ENCODE results near the gene LMBR1.

Gene LMBR1

GRCh38 chr7:156635529-156636385, 257.2 kb downstream of the LMBR1 start:
- no peak overlapping the region for H3K4me2 ChIP-seq (ENCODE audit: insufficient read depth, low read length)
- H2AFZ ChIP-seq (ENCODE audit: low read depth, low read length), result no peak overlapping the region
- ATAC-seq (ENCODE audit: insufficient read depth, low read depth) (no peak), DNase-seq (no peak)
- no peaks in the 10 kb centered on the region for H3K79me2 ChIP-seq (ENCODE audit: insufficient read depth, low read length)
- no peaks in the 10 kb centered on the region for H3K36me3 ChIP-seq (ENCODE audit: insufficient read depth, low read length)
- no peaks in the 10 kb centered on the region for H3K4me1 ChIP-seq (ENCODE audit: insufficient read depth, low read length)
- H4K20me1 ChIP-seq (ENCODE audit: insufficient read depth, low read length), result no peaks in the 10 kb centered on the region
- H3K27me3 ChIP-seq (ENCODE audit: insufficient read depth, low read length, poor library complexity), result peaks cover 5% of the 10 kb centered on the region
- H3K27ac ChIP-seq (ENCODE audit: low read length), result no peak overlapping the region
- TF ChIP-seq, protein P1, sequence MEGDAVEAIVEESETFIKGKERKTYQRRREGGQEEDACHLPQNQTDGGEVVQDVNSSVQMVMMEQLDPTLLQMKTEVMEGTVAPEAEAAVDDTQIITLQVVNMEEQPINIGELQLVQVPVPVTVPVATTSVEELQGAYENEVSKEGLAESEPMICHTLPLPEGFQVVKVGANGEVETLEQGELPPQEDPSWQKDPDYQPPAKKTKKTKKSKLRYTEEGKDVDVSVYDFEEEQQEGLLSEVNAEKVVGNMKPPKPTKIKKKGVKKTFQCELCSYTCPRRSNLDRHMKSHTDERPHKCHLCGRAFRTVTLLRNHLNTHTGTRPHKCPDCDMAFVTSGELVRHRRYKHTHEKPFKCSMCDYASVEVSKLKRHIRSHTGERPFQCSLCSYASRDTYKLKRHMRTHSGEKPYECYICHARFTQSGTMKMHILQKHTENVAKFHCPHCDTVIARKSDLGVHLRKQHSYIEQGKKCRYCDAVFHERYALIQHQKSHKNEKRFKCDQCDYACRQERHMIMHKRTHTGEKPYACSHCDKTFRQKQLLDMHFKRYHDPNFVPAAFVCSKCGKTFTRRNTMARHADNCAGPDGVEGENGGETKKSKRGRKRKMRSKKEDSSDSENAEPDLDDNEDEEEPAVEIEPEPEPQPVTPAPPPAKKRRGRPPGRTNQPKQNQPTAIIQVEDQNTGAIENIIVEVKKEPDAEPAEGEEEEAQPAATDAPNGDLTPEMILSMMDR (IDR thresholded peaks at IDR 0.05; ENCODE audit: borderline replicate concordance, extremely low read depth, low read length, poor library complexity, severe bottlenecking), result no peak
- no peak for TF ChIP-seq EZH2 (IDR thresholded peaks at IDR 0.05; ENCODE audit: borderline replicate concordance, low read depth, low read length, severe bottlenecking)
- H3K4me3 ChIP-seq (ENCODE audit: low read depth in 1 of 2, low read length in 2 of 2), result no peak overlapping the region
- no peak overlapping the region for H3K9ac ChIP-seq (ENCODE audit: low read depth, low read length)
- peaks cover 9% of the 10 kb centered on the region for H3K9me3 ChIP-seq (ENCODE audit: insufficient read depth, low read length, severe bottlenecking)

DNA sequence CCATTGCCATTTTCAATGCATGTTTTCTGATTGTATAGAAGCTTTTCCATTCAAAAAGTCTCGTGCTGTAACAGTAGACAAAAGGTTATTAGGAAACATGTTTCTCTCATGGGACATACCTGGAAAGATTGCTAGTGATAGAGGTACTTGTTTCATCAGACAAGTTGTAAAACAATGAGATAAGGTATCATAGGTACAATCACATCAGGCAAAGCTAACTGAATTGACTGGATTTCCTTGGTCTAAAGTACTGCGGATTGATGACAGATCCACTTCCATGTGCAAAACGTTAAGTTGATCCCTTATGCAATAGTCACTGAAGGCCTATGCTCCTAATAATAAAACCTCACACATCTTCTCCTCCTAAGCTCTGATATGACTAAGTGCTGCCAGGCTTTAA, 258.9 kb downstream of the LMBR1 start:
- Histone ChIP-seq H3K4me1 (ENCODE audit: insufficient read depth, low read length) (no peaks in the 10 kb centered on the region), H3K9me3 (ENCODE audit: insufficient read depth, low read length, severe bottlenecking) (peaks cover 6% of the 10 kb centered on the region), H4K20me1 (ENCODE audit: insufficient read depth, low read length) (no peaks in the 10 kb centered on the region), H3K4me3 (ENCODE audit: low read depth in 1 of 2, low read length in 2 of 2) (no peak overlapping the region), H3K79me2 (ENCODE audit: insufficient read depth, low read length) (no peaks in the 10 kb centered on the region), H3K27me3 (ENCODE audit: insufficient read depth, low read length, poor library complexity) (peaks cover 5% of the 10 kb centered on the region), H3K27ac (ENCODE audit: low read length) (no peak overlapping the region), H3K9ac (ENCODE audit: low read depth, low read length) (no peak overlapping the region), H3K36me3 (ENCODE audit: insufficient read depth, low read length) (no peaks in the 10 kb centered on the region), H3K4me2 (ENCODE audit: insufficient read depth, low read length) (no peak overlapping the region), H2AFZ (ENCODE audit: low read depth, low read length) (no peak overlapping the region)
- DNase-seq, result no peak
- no peak for ATAC-seq (ENCODE audit: insufficient read depth, low read depth)
- TF ChIP-seq EZH2 (IDR thresholded peaks at IDR 0.05; ENCODE audit: borderline replicate concordance, low read depth, low read length, severe bottlenecking), result no peak
- TF ChIP-seq, protein P1 (IDR thresholded peaks at IDR 0.05; ENCODE audit: borderline replicate concordance, extremely low read depth, low read length, poor library complexity, severe bottlenecking), result no peak

DNA sequence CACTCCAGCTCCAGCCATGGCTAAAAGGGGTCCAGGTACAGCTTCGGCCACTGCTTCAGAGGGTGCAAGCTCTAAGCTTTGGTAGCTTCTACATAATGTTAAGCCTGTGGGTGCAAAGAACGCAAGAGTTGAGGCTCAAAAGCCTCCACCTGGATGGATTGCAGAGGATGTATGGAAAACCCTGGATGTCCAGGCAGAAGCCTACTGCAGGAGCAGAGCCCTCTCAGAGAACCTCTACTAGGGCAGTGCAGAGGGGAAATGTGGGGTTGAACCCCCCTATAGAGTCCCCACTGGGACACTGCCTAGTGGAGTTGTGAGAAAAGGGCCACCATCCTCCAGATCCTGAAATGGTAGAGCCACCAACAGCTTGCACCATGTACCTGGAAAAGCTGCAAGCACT, 263.1 kb downstream of the LMBR1 start:
- peaks cover 6% of the 10 kb centered on the region for H3K9me3 ChIP-seq (ENCODE audit: insufficient read depth, low read length, severe bottlenecking)
- no peak for ATAC-seq (ENCODE audit: insufficient read depth, low read depth)
- H3K4me1 ChIP-seq (ENCODE audit: insufficient read depth, low read length), result no peaks in the 10 kb centered on the region
- no peak overlapping the region for H3K27ac ChIP-seq (ENCODE audit: low read length)
- H3K4me2 ChIP-seq (ENCODE audit: insufficient read depth, low read length), result no peak overlapping the region
- H3K9ac ChIP-seq (ENCODE audit: low read depth, low read length), result no peak overlapping the region
- no peak overlapping the region for H2AFZ ChIP-seq (ENCODE audit: low read depth, low read length)
- H4K20me1 ChIP-seq (ENCODE audit: insufficient read depth, low read length), result no peaks in the 10 kb centered on the region
- TF ChIP-seq, protein P1 (IDR thresholded peaks at IDR 0.05; ENCODE audit: borderline replicate concordance, extremely low read depth, low read length, poor library complexity, severe bottlenecking), result no peak
- TF ChIP-seq EZH2 (IDR thresholded peaks at IDR 0.05; ENCODE audit: borderline replicate concordance, low read depth, low read length, severe bottlenecking), result no peak
- no peaks in the 10 kb centered on the region for H3K79me2 ChIP-seq (ENCODE audit: insufficient read depth, low read length)
- H3K27me3 ChIP-seq (ENCODE audit: insufficient read depth, low read length, poor library complexity), result peaks cover 5% of the 10 kb centered on the region
- H3K4me3 ChIP-seq (ENCODE audit: low read depth in 1 of 2, low read length in 2 of 2), result no peak overlapping the region
- H3K36me3 ChIP-seq (ENCODE audit: insufficient read depth, low read length), result no peaks in the 10 kb centered on the region
- no peak for DNase-seq
